GM23338 (cell line): ENCODE measurements around the gene HHATL. TPM values are rescaled to one million over a fixed set of nuclear protein-coding genes. Genes with fewer than 3 reads are reported as not detected.

Experiments used
- ATAC-seq: fragments of 200-7000 bp; cut with Tn5 transposase; 3 replicates; pipeline ENCODE4 v1.9.1; 2020
- DNase-seq: peaks from one replicate; pipeline ENCODE4 v3.0.0-alpha.2; 2015; ENCODE audit warnings: low spot score
- H2AFZ ChIP-seq: fragments of 200-600 bp; sonication (generic); 2 replicates; pipeline ENCODE4 v1.8.0; 2016; ENCODE audit warnings: antibody characterized with exemption, mild to moderate bottlenecking, moderate library complexity
- H3F3A ChIP-seq: fragments of 200-600 bp; sonication (generic); replicated peaks from 2 replicates; pipeline ENCODE4 v1.8.0; 2017; ENCODE audit warnings: antibody characterized with exemption, mixed run types, low read depth
- H3K27ac ChIP-seq: fragments of 200-600 bp; sonication (generic); 2 replicates; pipeline ENCODE4 v1.6.1; 2016; ENCODE audit warnings: low read depth
- H3K27me3 ChIP-seq: fragments of 200-600 bp; sonication (generic); 2 replicates; pipeline ENCODE4 v1.8.0; 2016; ENCODE audit warnings: mild to moderate bottlenecking, mixed run types, moderate library complexity; ENCODE audit not compliant: insufficient read depth
- H3K36me3 ChIP-seq: fragments of 200-600 bp; sonication (generic); 2 replicates; pipeline ENCODE4 v1.8.0; 2016; ENCODE audit warnings: mild to moderate bottlenecking; ENCODE audit not compliant: insufficient read depth
- H3K4me1 ChIP-seq: fragments of 200-600 bp; sonication (generic); 2 replicates; pipeline ENCODE4 v1.8.0; 2016; ENCODE audit warnings: mild to moderate bottlenecking, moderate library complexity; ENCODE audit not compliant: insufficient read depth
- H3K4me2 ChIP-seq: fragments of 200-600 bp; sonication (generic); 2 replicates; pipeline ENCODE4 v1.7.1; 2017; ENCODE audit warnings: mixed run types
- H3K4me3 ChIP-seq: fragments of 200-600 bp; sonication (generic); 2 replicates; pipeline ENCODE4 v1.6.1; 2016; ENCODE audit warnings: mixed run types
- H3K79me2 ChIP-seq: fragments of 200-600 bp; sonication (generic); replicated peaks from 2 replicates; pipeline ENCODE4 v1.8.0; 2017; ENCODE audit warnings: mild to moderate bottlenecking; ENCODE audit not compliant: insufficient read depth
- H3K9me2 ChIP-seq: fragments of 200-600 bp; sonication (generic); 2 replicates; pipeline ENCODE4 v1.8.0; 2017; ENCODE audit not compliant: insufficient read depth
- H4K20me1 ChIP-seq: fragments of 200-600 bp; sonication (generic); replicated peaks from 2 replicates; pipeline ENCODE4 v1.8.0; 2017; ENCODE audit warnings: mild to moderate bottlenecking; ENCODE audit not compliant: insufficient read depth
- H3K27ac Mint-ChIP-seq: 2 replicates; pipeline ENCODE4 v1.8.0; 2020; ENCODE audit warnings: inconsistent platforms, mild to moderate bottlenecking, moderate library complexity, mixed read lengths
- H3K27me3 Mint-ChIP-seq: 3 replicates; pipeline ENCODE4 v1.8.0; 2022; ENCODE audit warnings: low read depth, mild to moderate bottlenecking, moderate library complexity, mixed read lengths, inconsistent platforms; ENCODE audit not compliant: insufficient read depth, poor library complexity
- H3K36me3 Mint-ChIP-seq: 3 replicates; pipeline ENCODE4 v1.8.0; 2021; ENCODE audit warnings: low read depth, mild to moderate bottlenecking, inconsistent platforms, moderate library complexity, mixed read lengths
- H3K4me1 Mint-ChIP-seq: 3 replicates; pipeline ENCODE4 v1.8.0; 2020; ENCODE audit warnings: mild to moderate bottlenecking, inconsistent platforms, mixed read lengths
- H3K4me3 Mint-ChIP-seq: 3 replicates; pipeline ENCODE4 v1.8.0; 2021; ENCODE audit warnings: moderate library complexity, mild to moderate bottlenecking, inconsistent platforms, mixed read lengths
- H3K9me3 Mint-ChIP-seq: 3 replicates; pipeline ENCODE4 v1.8.0; 2020; ENCODE audit warnings: moderate library complexity, mild to moderate bottlenecking, inconsistent platforms, mixed read lengths
- CREB1 ChIP-seq: fragments of 250-450 bp; sonication (Bioruptor Pico); IDR thresholded peaks from 2 replicates; pipeline ENCODE4 v1.5.0; 2020; ENCODE audit warnings: low read depth, mild to moderate bottlenecking, moderate library complexity
- ETS1 ChIP-seq: IDR thresholded peaks from 2 replicates; pipeline ENCODE4 v1.6.1; 2016; ENCODE audit warnings: antibody characterized with exemption
- EZH2 ChIP-seq: fragments of 200-600 bp; sonication (generic); IDR thresholded peaks from one replicate; pipeline ENCODE4 v1.8.0; 2017; ENCODE audit warnings: antibody characterized with exemption, mild to moderate bottlenecking, low read depth; ENCODE audit not compliant: unreplicated experiment
- EZH2phosphoT487 ChIP-seq: fragments of 200-600 bp; sonication (generic); IDR thresholded peaks from one replicate; pipeline ENCODE4 v1.8.1; 2018; ENCODE audit warnings: antibody characterized with exemption; ENCODE audit not compliant: unreplicated experiment
- JUNB ChIP-seq: IDR thresholded peaks from one replicate; pipeline ENCODE4 v1.6.1; 2016; ENCODE audit warnings: antibody characterized with exemption; ENCODE audit not compliant: unreplicated experiment
- NANOG ChIP-seq: IDR thresholded peaks from 2 replicates; pipeline ENCODE4 v1.6.1; 2016; ENCODE audit warnings: antibody characterized with exemption, borderline replicate concordance
- POLR2AphosphoS5 ChIP-seq: IDR thresholded peaks from 2 replicates; pipeline ENCODE4 v1.6.1; 2016; ENCODE audit warnings: antibody characterized with exemption, low read depth
- STAT1 ChIP-seq: IDR thresholded peaks from one replicate; pipeline ENCODE4 v1.6.1; 2016; ENCODE audit warnings: antibody characterized with exemption; ENCODE audit not compliant: unreplicated experiment
- ZNF114 ChIP-seq: fragments of 250-450 bp; sonication (Bioruptor Pico); IDR thresholded peaks from 2 replicates; pipeline ENCODE4 v1.5.0; 2020; ENCODE audit warnings: mild to moderate bottlenecking, moderate library complexity
- ZNF331 ChIP-seq: fragments of 250-450 bp; sonication (Bioruptor Pico); IDR thresholded peaks from 2 replicates; pipeline ENCODE4 v1.5.0; 2020; ENCODE audit warnings: low read depth, mild to moderate bottlenecking, moderate library complexity
- polyA plus RNA-seq: library from polyadenylated mRNA; unstranded; fragments of >200 nt; fragmentation: Nextera tagmentation; extraction: Ambion mirVana; gene quantifications from 2 replicates; pipeline ENCODE4 v1.2.1, GENCODE V29; 2016
- total RNA-seq: library from RNA; depleted of rRNA; stranded (reverse); fragments of >200 nt; shearing (Covaris generic); gene quantifications from 2 replicates; pipeline ENCODE4 v1.2.3, GENCODE V29; 2014
- TF ChIP-seq, protein P1 (sequence below): IDR thresholded peaks from one replicate; pipeline ENCODE4 v1.6.1; 2018; ENCODE audit warnings: antibody characterized with exemption; ENCODE audit not compliant: unreplicated experiment
- TF ChIP-seq, protein P2 (sequence below), 2 experiments: fragments of 200-600 bp in 1 of 2; sonication (generic) in 1 of 2; conservative IDR thresholded peaks; 2 replicates each; pipeline versions ENCODE4 v1.5.1 to v1.6.1; 2016 to 2017; ENCODE audit warnings: antibody characterized with exemption in 2 of 2, low read depth in 2 of 2, mild to moderate bottlenecking in 2 of 2, moderate library complexity in 1 of 2
- TF ChIP-seq, protein P3 (sequence below): fragments of 250-450 bp; sonication (Bioruptor Pico); IDR thresholded peaks from 2 replicates; pipeline ENCODE4 v1.5.0; 2020; ENCODE audit warnings: mild to moderate bottlenecking, moderate library complexity

Gene HHATL
- total and polyA plus RNA-seq, 2 experiments from 2014 or later, result not detected

DNA sequence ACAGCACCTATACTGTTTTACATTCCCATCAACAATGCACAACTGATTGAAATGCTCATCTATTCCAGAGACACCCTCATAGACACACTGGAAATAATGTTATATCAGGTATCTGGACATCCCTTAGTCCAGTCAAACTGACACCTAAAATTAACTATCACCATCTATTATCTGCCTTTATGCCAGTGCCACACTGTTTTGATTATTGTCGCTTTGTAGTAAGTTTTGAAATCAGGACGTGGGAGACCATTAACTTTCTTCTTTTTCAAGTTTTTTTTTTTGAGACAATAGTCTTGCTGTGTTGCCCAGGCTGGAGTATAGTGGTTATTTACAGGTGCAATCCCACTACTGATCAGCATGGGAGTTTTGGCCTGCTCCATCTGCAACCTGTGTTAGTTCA lies 26.7 kb downstream of the HHATL start:
- Histone ChIP-seq H3K4me3 (no peak overlapping the region), H3K9me2 (0 out of 2 replicates have a peak, but pooled peaks cover 9% of the 10 kb centered on the region), H3K27ac (no peak overlapping the region), H3K4me1 (no peaks in the 10 kb centered on the region), H3K36me3 (no peaks in the 10 kb centered on the region), H3F3A (no peaks in the 10 kb centered on the region), H3K79me2 (no peaks in the 10 kb centered on the region), H3K27me3 (no peaks in the 10 kb centered on the region), H3K4me2 (no peak overlapping the region), H4K20me1 (no peaks in the 10 kb centered on the region), H2AFZ (no peak overlapping the region)
- H3K4me3 Mint-ChIP-seq, result no peak overlapping the region
- H3K4me1 Mint-ChIP-seq, result peaks cover 2% of the 10 kb centered on the region; the same call in 2 of the 3 replicates
- no peak for ATAC-seq
- TF ChIP-seq JUNB (no peak), NANOG (no peak), CREB1 (CRISPR knock-in tag) (no peak), STAT1 (no peak), POLR2AphosphoS5 (no peak), ZNF114 (CRISPR knock-in tag) (no peak), ETS1 (no peak), ZNF331 (CRISPR knock-in tag) (no peak), EZH2 (no peak), EZH2phosphoT487 (no peak)
- TF ChIP-seq, protein P1, sequence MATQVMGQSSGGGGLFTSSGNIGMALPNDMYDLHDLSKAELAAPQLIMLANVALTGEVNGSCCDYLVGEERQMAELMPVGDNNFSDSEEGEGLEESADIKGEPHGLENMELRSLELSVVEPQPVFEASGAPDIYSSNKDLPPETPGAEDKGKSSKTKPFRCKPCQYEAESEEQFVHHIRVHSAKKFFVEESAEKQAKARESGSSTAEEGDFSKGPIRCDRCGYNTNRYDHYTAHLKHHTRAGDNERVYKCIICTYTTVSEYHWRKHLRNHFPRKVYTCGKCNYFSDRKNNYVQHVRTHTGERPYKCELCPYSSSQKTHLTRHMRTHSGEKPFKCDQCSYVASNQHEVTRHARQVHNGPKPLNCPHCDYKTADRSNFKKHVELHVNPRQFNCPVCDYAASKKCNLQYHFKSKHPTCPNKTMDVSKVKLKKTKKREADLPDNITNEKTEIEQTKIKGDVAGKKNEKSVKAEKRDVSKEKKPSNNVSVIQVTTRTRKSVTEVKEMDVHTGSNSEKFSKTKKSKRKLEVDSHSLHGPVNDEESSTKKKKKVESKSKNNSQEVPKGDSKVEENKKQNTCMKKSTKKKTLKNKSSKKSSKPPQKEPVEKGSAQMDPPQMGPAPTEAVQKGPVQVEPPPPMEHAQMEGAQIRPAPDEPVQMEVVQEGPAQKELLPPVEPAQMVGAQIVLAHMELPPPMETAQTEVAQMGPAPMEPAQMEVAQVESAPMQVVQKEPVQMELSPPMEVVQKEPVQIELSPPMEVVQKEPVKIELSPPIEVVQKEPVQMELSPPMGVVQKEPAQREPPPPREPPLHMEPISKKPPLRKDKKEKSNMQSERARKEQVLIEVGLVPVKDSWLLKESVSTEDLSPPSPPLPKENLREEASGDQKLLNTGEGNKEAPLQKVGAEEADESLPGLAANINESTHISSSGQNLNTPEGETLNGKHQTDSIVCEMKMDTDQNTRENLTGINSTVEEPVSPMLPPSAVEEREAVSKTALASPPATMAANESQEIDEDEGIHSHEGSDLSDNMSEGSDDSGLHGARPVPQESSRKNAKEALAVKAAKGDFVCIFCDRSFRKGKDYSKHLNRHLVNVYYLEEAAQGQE, result no peak
- TF ChIP-seq, protein P2, sequence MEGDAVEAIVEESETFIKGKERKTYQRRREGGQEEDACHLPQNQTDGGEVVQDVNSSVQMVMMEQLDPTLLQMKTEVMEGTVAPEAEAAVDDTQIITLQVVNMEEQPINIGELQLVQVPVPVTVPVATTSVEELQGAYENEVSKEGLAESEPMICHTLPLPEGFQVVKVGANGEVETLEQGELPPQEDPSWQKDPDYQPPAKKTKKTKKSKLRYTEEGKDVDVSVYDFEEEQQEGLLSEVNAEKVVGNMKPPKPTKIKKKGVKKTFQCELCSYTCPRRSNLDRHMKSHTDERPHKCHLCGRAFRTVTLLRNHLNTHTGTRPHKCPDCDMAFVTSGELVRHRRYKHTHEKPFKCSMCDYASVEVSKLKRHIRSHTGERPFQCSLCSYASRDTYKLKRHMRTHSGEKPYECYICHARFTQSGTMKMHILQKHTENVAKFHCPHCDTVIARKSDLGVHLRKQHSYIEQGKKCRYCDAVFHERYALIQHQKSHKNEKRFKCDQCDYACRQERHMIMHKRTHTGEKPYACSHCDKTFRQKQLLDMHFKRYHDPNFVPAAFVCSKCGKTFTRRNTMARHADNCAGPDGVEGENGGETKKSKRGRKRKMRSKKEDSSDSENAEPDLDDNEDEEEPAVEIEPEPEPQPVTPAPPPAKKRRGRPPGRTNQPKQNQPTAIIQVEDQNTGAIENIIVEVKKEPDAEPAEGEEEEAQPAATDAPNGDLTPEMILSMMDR (conservative IDR thresholded peaks at IDR 0.05; ENCODE audit: low read depth in 2 of 2), result no peak
- TF ChIP-seq, protein P3, sequence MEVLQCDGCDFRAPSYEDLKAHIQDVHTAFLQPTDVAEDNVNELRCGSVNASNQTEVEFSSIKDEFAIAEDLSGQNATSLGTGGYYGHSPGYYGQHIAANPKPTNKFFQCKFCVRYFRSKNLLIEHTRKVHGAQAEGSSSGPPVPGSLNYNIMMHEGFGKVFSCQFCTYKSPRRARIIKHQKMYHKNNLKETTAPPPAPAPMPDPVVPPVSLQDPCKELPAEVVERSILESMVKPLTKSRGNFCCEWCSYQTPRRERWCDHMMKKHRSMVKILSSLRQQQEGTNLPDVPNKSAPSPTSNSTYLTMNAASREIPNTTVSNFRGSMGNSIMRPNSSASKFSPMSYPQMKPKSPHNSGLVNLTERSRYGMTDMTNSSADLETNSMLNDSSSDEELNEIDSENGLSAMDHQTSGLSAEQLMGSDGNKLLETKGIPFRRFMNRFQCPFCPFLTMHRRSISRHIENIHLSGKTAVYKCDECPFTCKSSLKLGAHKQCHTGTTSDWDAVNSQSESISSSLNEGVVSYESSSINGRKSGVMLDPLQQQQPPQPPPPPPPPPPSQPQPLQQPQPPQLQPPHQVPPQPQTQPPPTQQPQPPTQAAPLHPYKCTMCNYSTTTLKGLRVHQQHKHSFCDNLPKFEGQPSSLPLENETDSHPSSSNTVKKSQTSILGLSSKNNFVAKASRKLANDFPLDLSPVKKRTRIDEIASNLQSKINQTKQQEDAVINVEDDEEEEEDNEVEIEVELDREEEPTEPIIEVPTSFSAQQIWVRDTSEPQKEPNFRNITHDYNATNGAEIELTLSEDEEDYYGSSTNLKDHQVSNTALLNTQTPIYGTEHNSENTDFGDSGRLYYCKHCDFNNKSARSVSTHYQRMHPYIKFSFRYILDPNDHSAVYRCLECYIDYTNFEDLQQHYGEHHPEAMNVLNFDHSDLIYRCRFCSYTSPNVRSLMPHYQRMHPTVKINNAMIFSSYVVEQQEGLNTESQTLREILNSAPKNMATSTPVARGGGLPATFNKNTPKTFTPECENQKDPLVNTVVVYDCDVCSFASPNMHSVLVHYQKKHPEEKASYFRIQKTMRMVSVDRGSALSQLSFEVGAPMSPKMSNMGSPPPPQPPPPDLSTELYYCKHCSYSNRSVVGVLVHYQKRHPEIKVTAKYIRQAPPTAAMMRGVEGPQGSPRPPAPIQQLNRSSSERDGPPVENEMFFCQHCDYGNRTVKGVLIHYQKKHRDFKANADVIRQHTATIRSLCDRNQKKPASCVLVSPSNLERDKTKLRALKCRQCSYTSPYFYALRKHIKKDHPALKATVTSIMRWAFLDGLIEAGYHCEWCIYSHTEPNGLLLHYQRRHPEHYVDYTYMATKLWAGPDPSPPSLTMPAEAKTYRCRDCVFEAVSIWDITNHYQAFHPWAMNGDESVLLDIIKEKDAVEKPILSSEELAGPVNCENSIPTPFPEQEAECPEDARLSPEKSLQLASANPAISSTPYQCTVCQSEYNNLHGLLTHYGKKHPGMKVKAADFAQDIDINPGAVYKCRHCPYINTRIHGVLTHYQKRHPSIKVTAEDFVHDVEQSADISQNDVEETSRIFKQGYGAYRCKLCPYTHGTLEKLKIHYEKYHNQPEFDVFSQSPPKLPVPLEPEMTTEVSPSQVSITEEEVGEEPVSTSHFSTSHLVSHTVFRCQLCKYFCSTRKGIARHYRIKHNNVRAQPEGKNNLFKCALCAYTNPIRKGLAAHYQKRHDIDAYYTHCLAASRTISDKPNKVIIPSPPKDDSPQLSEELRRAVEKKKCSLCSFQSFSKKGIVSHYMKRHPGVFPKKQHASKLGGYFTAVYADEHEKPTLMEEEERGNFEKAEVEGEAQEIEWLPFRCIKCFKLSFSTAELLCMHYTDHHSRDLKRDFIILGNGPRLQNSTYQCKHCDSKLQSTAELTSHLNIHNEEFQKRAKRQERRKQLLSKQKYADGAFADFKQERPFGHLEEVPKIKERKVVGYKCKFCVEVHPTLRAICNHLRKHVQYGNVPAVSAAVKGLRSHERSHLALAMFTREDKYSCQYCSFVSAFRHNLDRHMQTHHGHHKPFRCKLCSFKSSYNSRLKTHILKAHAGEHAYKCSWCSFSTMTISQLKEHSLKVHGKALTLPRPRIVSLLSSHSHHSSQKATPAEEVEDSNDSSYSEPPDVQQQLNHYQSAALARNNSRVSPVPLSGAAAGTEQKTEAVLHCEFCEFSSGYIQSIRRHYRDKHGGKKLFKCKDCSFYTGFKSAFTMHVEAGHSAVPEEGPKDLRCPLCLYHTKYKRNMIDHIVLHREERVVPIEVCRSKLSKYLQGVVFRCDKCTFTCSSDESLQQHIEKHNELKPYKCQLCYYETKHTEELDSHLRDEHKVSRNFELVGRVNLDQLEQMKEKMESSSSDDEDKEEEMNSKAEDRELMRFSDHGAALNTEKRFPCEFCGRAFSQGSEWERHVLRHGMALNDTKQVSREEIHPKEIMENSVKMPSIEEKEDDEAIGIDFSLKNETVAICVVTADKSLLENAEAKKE (CRISPR knock-in tag), result no peak
- H3K27me3 Mint-ChIP-seq, result no peaks in the 10 kb centered on the region
- no peaks in the 10 kb centered on the region for H3K36me3 Mint-ChIP-seq
- no peak overlapping the region for H3K27ac Mint-ChIP-seq
- DNase-seq, result no peak
- H3K9me3 Mint-ChIP-seq, result peaks cover 11% of the 10 kb centered on the region; the same call in 1 of the 3 replicates
